Right lobe of liver (tissue), 6 donors: ENCODE measurements around the gene THTPA. TPM values are rescaled to one million over a fixed set of nuclear protein-coding genes. Genes with fewer than 3 reads are reported as not detected.
"Not testable (repeated sequence)": the region's sequence is repeated elsewhere in the genome, so short reads cannot be mapped to it uniquely, and the experiment has no call there.

Experiments used
- ATAC-seq, 4 donors: fragments of 200-7000 bp; cut with Tn5 transposase; one replicate each; pipeline ENCODE4 v1.9.1; 2020; ENCODE audit warnings: mild to moderate bottlenecking in 4 of 4, moderate library complexity in 4 of 4
- DNase-seq, 3 donors: peaks; one replicate each; pipeline ENCODE4 v3.0.0-alpha.2; 2020
- H3K27ac ChIP-seq, 3 donors: fragments of 200-600 bp; one replicate each; pipeline ENCODE4 v1.8.0; 2022
- H3K27me3 ChIP-seq, 2 donors: fragments of 200-600 bp; one replicate each; pipeline ENCODE4 v1.8.0; 2022
- H3K36me3 ChIP-seq, 4 donors: fragments of 200-600 bp; sonication (generic) in 1 of 4; one replicate each; pipeline versions ENCODE4 v1.5.1 to v1.8.0; 2017 to 2022; ENCODE audit warnings: control low read depth in 1 of 4
- H3K4me1 ChIP-seq, 4 donors: fragments of 200-600 bp; sonication (generic) in 1 of 4; one replicate each; pipeline versions ENCODE4 v1.5.1 to v1.8.0; 2017 to 2022; ENCODE audit warnings: control low read depth in 1 of 4
- H3K4me3 ChIP-seq, 3 donors: fragments of 200-600 bp; one replicate each; pipeline ENCODE4 v1.8.0; 2022
- H3K9me3 ChIP-seq, 4 donors: fragments of 200-600 bp; sonication (generic) in 1 of 4; one replicate each; pipeline versions ENCODE4 v1.5.1 to v1.8.0; 2017 to 2022; ENCODE audit warnings: control low read depth in 1 of 4
- POLR2A ChIP-seq: fragments of 450-650 bp; IDR thresholded peaks from one replicate; pipeline ENCODE4 v1.6.1; 2017; ENCODE audit warnings: antibody characterized with exemption, mild to moderate bottlenecking
- WGBS: methylation state at CpG from one replicate; pipeline ENCODE4 v1.1.6; 2018; ENCODE audit warnings: low coverage, low lambda C conversion rate; ENCODE audit not compliant: insufficient coverage; ENCODE audit errors: missing lambda C conversion rate; 5-methylcytosine and 5-hydroxymethylcytosine counted together
- intact Hi-C, 2 donors: fragments of 100-400 bp; cut with DNase I; formaldehyde crosslinking; loops; one replicate each; pipeline versions ENCODE4 v1.11.2 to v1.14.1; 2022
- total RNA-seq, 6 experiments: library from RNA; depleted of rRNA in 2 of 6; stranded (reverse); fragments of >200 nt in 2 of 6; fragmentation: NEBNext Ultra II Directional in 3 of 6; extraction: Animal tissue kit (Norgen Biotek cat#: 25700) in 3 of 6; gene quantifications; one replicate each; pipeline versions ENCODE4 v1.1.0 to v1.2.4, GENCODE V29; 2016 to 2023
- TF ChIP-seq, protein P1 (sequence below), 4 donors: fragments of 200-600 bp in 3 of 4; fragments of 450-650 bp in 1 of 4; IDR thresholded peaks; one replicate each; pipeline versions ENCODE4 v1.5.1 to v1.8.0; 2016 to 2022; ENCODE audit warnings: antibody characterized with exemption in 4 of 4, mild to moderate bottlenecking in 2 of 4
- donor health status: DM: no; HTN: yes; CAD: no.
- donor health status: DM: no; HTN: no; CAD: no.
- donor health status: DM: no; HTN: no; CAD: no.
- donor health status: DM: no; HTN: yes; CAD: no.
- donor health status: DM: no; HTN: yes; CAD: no.

THTPA gene
- total RNA-seq, 6 experiments from 2014 or later = 8.2 to 15.0 (median 11.4) TPM

DNA sequence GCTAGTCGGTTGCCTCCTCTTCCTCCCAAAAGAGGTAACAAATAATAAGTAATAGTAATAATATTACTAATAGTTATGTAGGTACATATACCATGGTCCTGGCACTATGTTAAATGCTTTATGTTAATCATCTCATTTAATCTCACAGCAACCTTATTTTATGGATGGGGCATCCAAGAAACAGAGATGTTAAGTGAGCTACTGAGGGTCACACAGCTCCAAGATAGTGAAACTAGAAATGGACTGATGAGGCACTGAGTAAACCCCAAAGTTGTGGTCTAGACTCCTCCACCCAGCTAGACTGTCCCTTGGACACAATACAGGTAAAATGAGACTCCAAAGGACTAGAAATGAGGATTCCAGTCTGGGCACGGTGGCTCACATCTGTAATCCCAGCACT is 19.6 kb upstream of the THTPA start:
- no peaks in the 10 kb centered on the region for H3K9me3 ChIP-seq
- no peak for ATAC-seq
- no peaks in the 10 kb centered on the region for H3K27me3 ChIP-seq
- H3K27ac ChIP-seq = no peak overlapping the region
- H3K4me3 ChIP-seq = no peak overlapping the region
- H3K4me1 ChIP-seq = no peaks in the 10 kb centered on the region
- WGBS = 60% methylated on average over 2 of the region's 2 CpGs
- intact Hi-C loops = loop anchor here in 1 of 2 donors (10.0 kb wide), 1 partner anchor 52 kb away; no protein-coding TSS in a partner anchor
- H3K36me3 ChIP-seq = no peaks in the 10 kb centered on the region
- no peak for TF ChIP-seq POLR2A
- TF ChIP-seq, protein P1, sequence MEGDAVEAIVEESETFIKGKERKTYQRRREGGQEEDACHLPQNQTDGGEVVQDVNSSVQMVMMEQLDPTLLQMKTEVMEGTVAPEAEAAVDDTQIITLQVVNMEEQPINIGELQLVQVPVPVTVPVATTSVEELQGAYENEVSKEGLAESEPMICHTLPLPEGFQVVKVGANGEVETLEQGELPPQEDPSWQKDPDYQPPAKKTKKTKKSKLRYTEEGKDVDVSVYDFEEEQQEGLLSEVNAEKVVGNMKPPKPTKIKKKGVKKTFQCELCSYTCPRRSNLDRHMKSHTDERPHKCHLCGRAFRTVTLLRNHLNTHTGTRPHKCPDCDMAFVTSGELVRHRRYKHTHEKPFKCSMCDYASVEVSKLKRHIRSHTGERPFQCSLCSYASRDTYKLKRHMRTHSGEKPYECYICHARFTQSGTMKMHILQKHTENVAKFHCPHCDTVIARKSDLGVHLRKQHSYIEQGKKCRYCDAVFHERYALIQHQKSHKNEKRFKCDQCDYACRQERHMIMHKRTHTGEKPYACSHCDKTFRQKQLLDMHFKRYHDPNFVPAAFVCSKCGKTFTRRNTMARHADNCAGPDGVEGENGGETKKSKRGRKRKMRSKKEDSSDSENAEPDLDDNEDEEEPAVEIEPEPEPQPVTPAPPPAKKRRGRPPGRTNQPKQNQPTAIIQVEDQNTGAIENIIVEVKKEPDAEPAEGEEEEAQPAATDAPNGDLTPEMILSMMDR (IDR thresholded peaks at IDR 0.05) = no peak
- DNase-seq = no peak

DNA sequence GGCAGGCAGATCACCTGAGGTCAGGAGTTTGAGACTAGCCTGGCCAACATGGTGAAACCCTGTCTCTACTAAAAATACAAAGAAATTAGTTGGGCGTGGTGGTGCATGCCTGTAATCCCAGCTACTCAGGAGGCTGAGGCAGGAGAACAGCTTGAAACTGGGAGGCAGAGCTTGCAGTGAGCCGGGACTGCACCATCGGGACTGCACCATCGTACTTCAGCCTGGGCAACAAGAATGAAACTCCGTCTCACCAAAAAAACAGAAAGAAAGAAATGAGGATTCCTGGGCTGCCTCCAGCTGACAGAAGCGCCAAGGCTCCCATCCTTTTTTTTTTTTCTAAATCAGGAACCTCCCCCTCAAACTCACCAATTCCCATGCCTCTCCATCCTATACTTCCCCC is 19.2 kb upstream of the THTPA start:
- not testable (repeated sequence) for H3K27ac ChIP-seq, H3K4me1 ChIP-seq, H3K36me3 ChIP-seq, H3K9me3 ChIP-seq, H3K4me3 ChIP-seq, DNase-seq, ATAC-seq, H3K27me3 ChIP-seq
- intact Hi-C loops = loop anchor here in 1 of 2 donors (10.0 kb wide), 1 partner anchor 52 kb away; no protein-coding TSS in a partner anchor
- 90% methylated on average over 2 of the region's 6 CpGs for WGBS

DNA sequence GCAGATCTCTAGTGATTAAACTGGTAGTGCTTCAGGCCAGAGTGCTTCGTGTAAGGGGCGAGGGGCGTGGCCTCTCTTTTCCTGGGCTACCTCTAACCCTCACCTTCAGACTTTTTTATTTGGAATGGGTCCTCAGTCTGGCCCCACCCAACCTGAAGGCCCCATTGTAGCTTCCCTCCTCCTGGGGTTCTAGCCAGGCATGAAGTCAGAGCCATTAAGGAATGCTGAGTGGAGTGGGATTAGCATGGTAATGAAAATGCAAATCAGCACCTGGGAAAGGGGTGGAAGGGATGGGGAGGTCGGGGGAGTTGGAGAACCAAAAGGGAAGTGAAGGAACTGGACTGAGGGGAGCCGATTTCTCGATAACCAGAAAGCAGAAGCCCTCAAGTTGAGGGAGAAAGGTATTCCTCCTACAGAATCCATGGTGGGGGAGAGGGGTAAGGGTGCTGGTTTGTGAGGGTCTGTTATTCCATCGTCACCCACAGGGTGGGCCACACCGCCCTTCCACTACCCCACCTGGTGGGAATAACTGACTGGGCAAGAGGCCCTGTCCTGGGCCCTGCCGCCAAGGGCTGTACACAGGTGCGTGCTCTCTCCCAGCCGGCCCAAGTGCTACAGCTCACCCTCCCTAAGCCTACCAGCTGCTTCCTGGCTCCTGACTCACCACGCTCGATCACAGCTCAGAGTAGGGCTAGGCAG is 18.6 kb upstream of the THTPA start:
- Histone ChIP-seq H3K4me3 (no peak overlapping the region), H3K9me3 (no peaks in the 10 kb centered on the region), H3K27me3 (no peaks in the 10 kb centered on the region), H3K36me3 (no peaks in the 10 kb centered on the region), H3K4me1 (no peaks in the 10 kb centered on the region), H3K27ac (no peak overlapping the region)
- intact Hi-C loops = loop anchor here in 1 of 2 donors (10.0 kb wide), 1 partner anchor 53 kb away; no protein-coding TSS in a partner anchor
- DNase-seq = no peak
- ATAC-seq = no peak
- TF ChIP-seq, protein P1 (IDR thresholded peaks at IDR 0.05) = no peak
- no peak for TF ChIP-seq POLR2A
- WGBS = 76% methylated on average over 8 of the region's 13 CpGs

DNA sequence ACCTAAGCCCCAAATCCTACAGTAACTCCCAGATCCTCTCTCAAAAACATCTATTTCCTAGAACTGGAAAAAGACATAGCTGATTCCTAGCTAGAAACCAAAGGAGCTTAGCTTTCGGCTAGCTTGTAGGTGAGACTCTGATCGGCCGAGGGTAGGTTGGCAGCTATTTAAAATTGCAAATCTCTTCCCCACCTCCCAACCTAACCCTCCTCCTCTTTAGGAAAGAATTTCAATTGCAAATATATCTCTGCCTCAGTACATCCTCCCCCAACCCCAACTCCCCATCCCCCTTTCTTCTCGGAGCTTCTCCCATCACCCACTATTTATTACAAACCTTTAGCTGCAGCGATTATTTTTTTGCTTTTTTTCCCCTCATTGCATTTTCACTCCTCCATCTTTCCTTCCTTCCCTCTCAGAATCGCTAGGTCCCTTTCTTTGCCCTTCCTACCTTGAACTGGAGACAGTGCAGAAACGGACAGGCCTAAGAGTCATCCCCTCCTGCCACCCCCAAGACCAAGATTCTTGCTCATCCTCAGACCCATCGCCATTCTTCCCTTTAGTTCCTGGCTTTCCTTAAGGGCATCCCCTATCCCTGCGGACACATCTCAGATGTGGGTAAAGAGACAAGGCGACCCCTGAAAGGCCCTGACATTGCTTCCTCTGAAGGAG is 17.9 kb upstream of the THTPA start:
- Histone ChIP-seq H3K27ac (no peak overlapping the region), H3K4me1 (no peaks in the 10 kb centered on the region), H3K9me3 (no peaks in the 10 kb centered on the region), H3K27me3 (no peaks in the 10 kb centered on the region), H3K36me3 (no peaks in the 10 kb centered on the region), H3K4me3 (no peak overlapping the region)
- DNase-seq (no peak), ATAC-seq (no peak)
- TF ChIP-seq, protein P1 (IDR thresholded peaks at IDR 0.05) = no peak
- TF ChIP-seq POLR2A = no peak
- intact Hi-C loops = loop anchor here in 1 of 2 donors (10.0 kb wide), 1 partner anchor 53 kb away; no protein-coding TSS in a partner anchor
- 65% methylated on average over 10 of the region's 10 CpGs for WGBS

DNA sequence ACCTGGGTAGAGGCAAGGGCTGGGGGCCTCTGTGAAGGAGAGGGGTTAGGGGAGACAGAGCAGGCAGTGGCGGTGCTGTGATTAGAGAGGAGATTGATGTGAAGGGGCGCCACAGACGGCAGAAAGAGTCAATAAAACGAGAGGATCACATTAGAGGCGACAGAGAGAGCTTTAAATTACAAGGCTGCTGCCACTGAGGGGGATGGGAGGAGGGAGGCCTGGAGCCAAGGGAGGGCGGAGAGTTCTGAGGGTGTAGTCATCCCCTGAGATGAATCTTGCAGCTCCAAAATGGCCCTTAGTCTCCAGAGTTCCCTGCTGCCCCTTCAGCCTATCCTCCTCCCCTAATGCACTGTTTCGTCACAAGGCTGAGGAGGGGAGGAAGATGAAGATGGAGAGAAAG is 17.3 kb upstream of the THTPA start:
- intact Hi-C loops = loop anchor here in 1 of 2 donors (10.0 kb wide), 1 partner anchor 54 kb away; no protein-coding TSS in a partner anchor
- TF ChIP-seq, protein P1 (IDR thresholded peaks at IDR 0.05) = no peak
- no peak for TF ChIP-seq POLR2A
- Histone ChIP-seq H3K4me1 (no peaks in the 10 kb centered on the region), H3K27ac (no peak overlapping the region), H3K4me3 (no peak overlapping the region), H3K9me3 (no peaks in the 10 kb centered on the region), H3K27me3 (no peaks in the 10 kb centered on the region), H3K36me3 (no peaks in the 10 kb centered on the region)
- DNase-seq = no peak
- WGBS = 48% methylated on average over 7 of the region's 7 CpGs
- no peak for ATAC-seq
